ENCODE data around the gene BACH2. TPM values are rescaled to one million over a fixed set of nuclear protein-coding genes. Genes with fewer than 3 reads are reported as not detected.

BACH2 gene
- total and polyA plus RNA-seq, 2 experiments from 2014 or later: 1.6 to 5.7 TPM

DNA sequence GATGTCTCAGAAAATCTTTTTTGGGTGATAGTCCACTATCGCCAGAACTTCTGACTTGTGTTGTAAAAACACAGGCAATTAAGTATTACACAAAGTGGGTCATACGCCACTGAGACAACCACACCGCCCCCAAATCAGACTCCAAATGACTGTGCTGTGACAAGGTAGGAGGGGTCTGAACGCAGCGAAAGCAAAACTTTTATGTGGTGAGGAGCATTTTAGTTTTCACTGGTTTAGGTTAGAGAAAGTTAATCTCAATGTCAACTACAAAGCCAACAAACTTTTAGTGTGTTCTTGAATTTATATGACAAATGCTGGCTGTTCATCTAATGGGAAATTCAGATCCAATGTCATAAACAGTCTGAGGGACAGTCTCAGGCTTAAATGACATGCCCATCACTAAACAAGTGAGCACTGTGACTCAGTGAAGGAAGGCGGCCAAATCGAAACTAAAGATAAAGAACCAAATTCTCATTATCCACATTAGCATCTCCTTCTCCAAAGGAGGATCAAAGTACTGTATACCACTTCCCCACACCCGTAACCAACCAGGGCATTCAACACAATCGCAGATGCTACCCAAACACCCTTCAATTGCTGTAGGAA lies 215.7 kb downstream of the BACH2 start:
- H3F3A ChIP-seq (replicated peaks; ENCODE audit: low read depth): no peaks in the 10 kb centered on the region
- H2AFZ ChIP-seq: no peak overlapping the region
- no peaks in the 10 kb centered on the region for H4K20me1 ChIP-seq (replicated peaks; ENCODE audit: insufficient read depth)
- Mint-ChIP-seq H3K4me1 (no peaks in the 10 kb centered on the region; the same call in 2 of the 3 replicates), H3K9me3 (no peaks in the 10 kb centered on the region), H3K4me3 (no peak overlapping the region), H3K27me3 (ENCODE audit: insufficient read depth, low read depth, poor library complexity) (no peaks in the 10 kb centered on the region), H3K36me3 (ENCODE audit: low read depth) (no peaks in the 10 kb centered on the region), H3K27ac (no peak overlapping the region)
- DNase-seq (ENCODE audit: low spot score): no peak
- no peak for ATAC-seq
- no peaks in the 10 kb centered on the region for H3K79me2 ChIP-seq (replicated peaks; ENCODE audit: insufficient read depth)
- H3K4me3 ChIP-seq: no peak overlapping the region
- H3K4me2 ChIP-seq: no peak overlapping the region
- no peaks in the 10 kb centered on the region for H3K27me3 ChIP-seq (ENCODE audit: insufficient read depth)
- H3K9me2 ChIP-seq (ENCODE audit: insufficient read depth): no peaks in the 10 kb centered on the region
- TF ChIP-seq, protein P1, sequence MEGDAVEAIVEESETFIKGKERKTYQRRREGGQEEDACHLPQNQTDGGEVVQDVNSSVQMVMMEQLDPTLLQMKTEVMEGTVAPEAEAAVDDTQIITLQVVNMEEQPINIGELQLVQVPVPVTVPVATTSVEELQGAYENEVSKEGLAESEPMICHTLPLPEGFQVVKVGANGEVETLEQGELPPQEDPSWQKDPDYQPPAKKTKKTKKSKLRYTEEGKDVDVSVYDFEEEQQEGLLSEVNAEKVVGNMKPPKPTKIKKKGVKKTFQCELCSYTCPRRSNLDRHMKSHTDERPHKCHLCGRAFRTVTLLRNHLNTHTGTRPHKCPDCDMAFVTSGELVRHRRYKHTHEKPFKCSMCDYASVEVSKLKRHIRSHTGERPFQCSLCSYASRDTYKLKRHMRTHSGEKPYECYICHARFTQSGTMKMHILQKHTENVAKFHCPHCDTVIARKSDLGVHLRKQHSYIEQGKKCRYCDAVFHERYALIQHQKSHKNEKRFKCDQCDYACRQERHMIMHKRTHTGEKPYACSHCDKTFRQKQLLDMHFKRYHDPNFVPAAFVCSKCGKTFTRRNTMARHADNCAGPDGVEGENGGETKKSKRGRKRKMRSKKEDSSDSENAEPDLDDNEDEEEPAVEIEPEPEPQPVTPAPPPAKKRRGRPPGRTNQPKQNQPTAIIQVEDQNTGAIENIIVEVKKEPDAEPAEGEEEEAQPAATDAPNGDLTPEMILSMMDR (conservative IDR thresholded peaks at IDR 0.05; ENCODE audit: low read depth in 2 of 2): no peak
- TF ChIP-seq, protein P2, sequence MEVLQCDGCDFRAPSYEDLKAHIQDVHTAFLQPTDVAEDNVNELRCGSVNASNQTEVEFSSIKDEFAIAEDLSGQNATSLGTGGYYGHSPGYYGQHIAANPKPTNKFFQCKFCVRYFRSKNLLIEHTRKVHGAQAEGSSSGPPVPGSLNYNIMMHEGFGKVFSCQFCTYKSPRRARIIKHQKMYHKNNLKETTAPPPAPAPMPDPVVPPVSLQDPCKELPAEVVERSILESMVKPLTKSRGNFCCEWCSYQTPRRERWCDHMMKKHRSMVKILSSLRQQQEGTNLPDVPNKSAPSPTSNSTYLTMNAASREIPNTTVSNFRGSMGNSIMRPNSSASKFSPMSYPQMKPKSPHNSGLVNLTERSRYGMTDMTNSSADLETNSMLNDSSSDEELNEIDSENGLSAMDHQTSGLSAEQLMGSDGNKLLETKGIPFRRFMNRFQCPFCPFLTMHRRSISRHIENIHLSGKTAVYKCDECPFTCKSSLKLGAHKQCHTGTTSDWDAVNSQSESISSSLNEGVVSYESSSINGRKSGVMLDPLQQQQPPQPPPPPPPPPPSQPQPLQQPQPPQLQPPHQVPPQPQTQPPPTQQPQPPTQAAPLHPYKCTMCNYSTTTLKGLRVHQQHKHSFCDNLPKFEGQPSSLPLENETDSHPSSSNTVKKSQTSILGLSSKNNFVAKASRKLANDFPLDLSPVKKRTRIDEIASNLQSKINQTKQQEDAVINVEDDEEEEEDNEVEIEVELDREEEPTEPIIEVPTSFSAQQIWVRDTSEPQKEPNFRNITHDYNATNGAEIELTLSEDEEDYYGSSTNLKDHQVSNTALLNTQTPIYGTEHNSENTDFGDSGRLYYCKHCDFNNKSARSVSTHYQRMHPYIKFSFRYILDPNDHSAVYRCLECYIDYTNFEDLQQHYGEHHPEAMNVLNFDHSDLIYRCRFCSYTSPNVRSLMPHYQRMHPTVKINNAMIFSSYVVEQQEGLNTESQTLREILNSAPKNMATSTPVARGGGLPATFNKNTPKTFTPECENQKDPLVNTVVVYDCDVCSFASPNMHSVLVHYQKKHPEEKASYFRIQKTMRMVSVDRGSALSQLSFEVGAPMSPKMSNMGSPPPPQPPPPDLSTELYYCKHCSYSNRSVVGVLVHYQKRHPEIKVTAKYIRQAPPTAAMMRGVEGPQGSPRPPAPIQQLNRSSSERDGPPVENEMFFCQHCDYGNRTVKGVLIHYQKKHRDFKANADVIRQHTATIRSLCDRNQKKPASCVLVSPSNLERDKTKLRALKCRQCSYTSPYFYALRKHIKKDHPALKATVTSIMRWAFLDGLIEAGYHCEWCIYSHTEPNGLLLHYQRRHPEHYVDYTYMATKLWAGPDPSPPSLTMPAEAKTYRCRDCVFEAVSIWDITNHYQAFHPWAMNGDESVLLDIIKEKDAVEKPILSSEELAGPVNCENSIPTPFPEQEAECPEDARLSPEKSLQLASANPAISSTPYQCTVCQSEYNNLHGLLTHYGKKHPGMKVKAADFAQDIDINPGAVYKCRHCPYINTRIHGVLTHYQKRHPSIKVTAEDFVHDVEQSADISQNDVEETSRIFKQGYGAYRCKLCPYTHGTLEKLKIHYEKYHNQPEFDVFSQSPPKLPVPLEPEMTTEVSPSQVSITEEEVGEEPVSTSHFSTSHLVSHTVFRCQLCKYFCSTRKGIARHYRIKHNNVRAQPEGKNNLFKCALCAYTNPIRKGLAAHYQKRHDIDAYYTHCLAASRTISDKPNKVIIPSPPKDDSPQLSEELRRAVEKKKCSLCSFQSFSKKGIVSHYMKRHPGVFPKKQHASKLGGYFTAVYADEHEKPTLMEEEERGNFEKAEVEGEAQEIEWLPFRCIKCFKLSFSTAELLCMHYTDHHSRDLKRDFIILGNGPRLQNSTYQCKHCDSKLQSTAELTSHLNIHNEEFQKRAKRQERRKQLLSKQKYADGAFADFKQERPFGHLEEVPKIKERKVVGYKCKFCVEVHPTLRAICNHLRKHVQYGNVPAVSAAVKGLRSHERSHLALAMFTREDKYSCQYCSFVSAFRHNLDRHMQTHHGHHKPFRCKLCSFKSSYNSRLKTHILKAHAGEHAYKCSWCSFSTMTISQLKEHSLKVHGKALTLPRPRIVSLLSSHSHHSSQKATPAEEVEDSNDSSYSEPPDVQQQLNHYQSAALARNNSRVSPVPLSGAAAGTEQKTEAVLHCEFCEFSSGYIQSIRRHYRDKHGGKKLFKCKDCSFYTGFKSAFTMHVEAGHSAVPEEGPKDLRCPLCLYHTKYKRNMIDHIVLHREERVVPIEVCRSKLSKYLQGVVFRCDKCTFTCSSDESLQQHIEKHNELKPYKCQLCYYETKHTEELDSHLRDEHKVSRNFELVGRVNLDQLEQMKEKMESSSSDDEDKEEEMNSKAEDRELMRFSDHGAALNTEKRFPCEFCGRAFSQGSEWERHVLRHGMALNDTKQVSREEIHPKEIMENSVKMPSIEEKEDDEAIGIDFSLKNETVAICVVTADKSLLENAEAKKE (CRISPR knock-in tag; IDR thresholded peaks at IDR 0.05): no peak
- TF ChIP-seq, protein P3, sequence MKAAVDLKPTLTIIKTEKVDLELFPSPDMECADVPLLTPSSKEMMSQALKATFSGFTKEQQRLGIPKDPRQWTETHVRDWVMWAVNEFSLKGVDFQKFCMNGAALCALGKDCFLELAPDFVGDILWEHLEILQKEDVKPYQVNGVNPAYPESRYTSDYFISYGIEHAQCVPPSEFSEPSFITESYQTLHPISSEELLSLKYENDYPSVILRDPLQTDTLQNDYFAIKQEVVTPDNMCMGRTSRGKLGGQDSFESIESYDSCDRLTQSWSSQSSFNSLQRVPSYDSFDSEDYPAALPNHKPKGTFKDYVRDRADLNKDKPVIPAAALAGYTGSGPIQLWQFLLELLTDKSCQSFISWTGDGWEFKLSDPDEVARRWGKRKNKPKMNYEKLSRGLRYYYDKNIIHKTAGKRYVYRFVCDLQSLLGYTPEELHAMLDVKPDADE (IDR thresholded peaks at IDR 0.05): no peak
- TF ChIP-seq STAT1 (IDR thresholded peaks at IDR 0.05; ENCODE audit: unreplicated experiment) (no peak), JUNB (IDR thresholded peaks at IDR 0.05; ENCODE audit: unreplicated experiment) (no peak)
- no peak overlapping the region for H3K27ac ChIP-seq (ENCODE audit: low read depth)
- H3K4me1 ChIP-seq (ENCODE audit: insufficient read depth): no peaks in the 10 kb centered on the region
- no peaks in the 10 kb centered on the region for H3K36me3 ChIP-seq (ENCODE audit: insufficient read depth)

Data from GM23338 (cell line).